NT2/D1 (cell line): ENCODE measurements around the gene GATA1.

Source experiments
- SUZ12 ChIP-seq: IDR thresholded peaks from 2 replicates; pipeline ENCODE4 v1.6.1; 2011; ENCODE audit not compliant: insufficient read length, insufficient read depth; ENCODE audit errors: extremely low read depth
- YY1 ChIP-seq: IDR thresholded peaks from 2 replicates; pipeline ENCODE4 v1.6.1; 2011; ENCODE audit not compliant: insufficient read length, insufficient read depth
- ZNF274 ChIP-seq: IDR thresholded peaks from 2 replicates; pipeline ENCODE4 v1.6.1; 2011; ENCODE audit warnings: mild to moderate bottlenecking, low read depth, low read length

DNA sequence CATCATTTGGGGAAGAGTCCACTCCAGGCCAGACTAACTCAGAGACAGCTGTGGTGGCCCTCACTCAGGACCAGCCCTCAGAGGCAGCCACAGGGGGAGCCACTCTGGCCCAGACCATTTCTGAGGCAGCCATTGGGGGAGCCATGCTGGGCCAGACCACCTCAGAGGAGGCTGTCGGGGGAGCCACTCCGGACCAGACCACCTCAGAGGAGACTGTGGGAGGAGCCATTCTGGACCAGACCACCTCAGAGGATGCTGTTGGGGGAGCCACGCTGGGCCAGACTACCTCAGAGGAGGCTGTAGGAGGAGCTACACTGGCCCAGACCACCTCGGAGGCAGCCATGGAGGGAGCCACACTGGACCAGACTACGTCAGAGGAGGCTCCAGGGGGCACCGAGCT is 36.7 kb downstream of the GATA1 start:
- TF ChIP-seq ZNF274 (no peak), YY1 (no peak), SUZ12 (no peak)
